Measurements from ENCODE around the gene GRIK5. TPM values are rescaled to one million over a fixed set of nuclear protein-coding genes. Genes with fewer than 3 reads are reported as not detected.

Gene GRIK5
- total RNA-seq, 1 experiment from 2014 or later, result 43.1 TPM

GRCh38 chr19:42045575-42045974 lies 24.4 kb downstream of the GRIK5 start:
- Histone ChIP-seq H3K56ac (ENCODE audit: insufficient read length, low read depth, low read length) (no peak overlapping the region), H3K79me1 (ENCODE audit: insufficient read depth, low read depth, low read length, poor library complexity, severe bottlenecking) (no peaks in the 10 kb centered on the region), H3K23ac (ENCODE audit: insufficient read length, low read depth, low read length) (no peak overlapping the region), H3K18ac (ENCODE audit: insufficient read length, low read depth, low read length) (no peak overlapping the region), H3K9me3 (ENCODE audit: control insufficient read depth, low read depth, low read length) (no peaks in the 10 kb centered on the region), H3K4ac (ENCODE audit: low read depth, low read length) (no peak overlapping the region), H3K14ac (ENCODE audit: insufficient read depth, low read length) (no peak overlapping the region), H2BK120ac (ENCODE audit: low read depth, low read length, poor library complexity, severe bottlenecking) (no peak overlapping the region), H2BK20ac (ENCODE audit: low read depth, low read length, poor library complexity, severe bottlenecking) (no peak overlapping the region), H3K4me2 (ENCODE audit: insufficient read depth, insufficient read length, low read length) (no peak overlapping the region), H3K27ac (ENCODE audit: insufficient read length, low read depth, low read length) (no peak overlapping the region), H4K5ac (ENCODE audit: insufficient read length, low read depth, low read length) (no peak overlapping the region), H3K79me2 (ENCODE audit: insufficient read depth, low read length) (no peaks in the 10 kb centered on the region), H4K8ac (replicated peaks; ENCODE audit: insufficient read length, low read depth, low read length) (no peak overlapping the region), H2BK5ac (ENCODE audit: insufficient read length, low read length) (no peak overlapping the region), H2BK12ac (ENCODE audit: insufficient read length, low read depth, low read length) (no peak overlapping the region), H3K9ac (ENCODE audit: extremely low read depth, insufficient read length, low read length) (no peak overlapping the region), H4K91ac (ENCODE audit: insufficient read length, low read depth, low read length) (no peak overlapping the region), H3K27me3 (ENCODE audit: insufficient read depth, low read length) (no peaks in the 10 kb centered on the region), H3K23me2 (ENCODE audit: insufficient read length, low read depth, low read length, poor library complexity, severe bottlenecking) (no peaks in the 10 kb centered on the region), H3K4me1 (ENCODE audit: insufficient read depth, low read length) (no peaks in the 10 kb centered on the region), H4K20me1 (ENCODE audit: control insufficient read depth, insufficient read depth, insufficient read length) (no peaks in the 10 kb centered on the region), H2BK15ac (ENCODE audit: low read depth, low read length) (no peak overlapping the region), H3T11ph (ENCODE audit: low read length) (no peak overlapping the region), H2AFZ (ENCODE audit: low read length) (no peak overlapping the region), H2AK5ac (ENCODE audit: insufficient read length, low read length) (no peak overlapping the region)
- WGBS (ENCODE audit: extremely low coverage, insufficient read length, low lambda C conversion rate), result no CpG with 5 or more reads among the region's 7 CpGs
- Mint-ChIP-seq H3K27me3 (ENCODE audit: low read depth) (no peaks in the 10 kb centered on the region), H3K9me3 (no peaks in the 10 kb centered on the region), H3K4me1 (no peaks in the 10 kb centered on the region), H3K27ac (0 out of 7 replicates have a peak overlapping the region, but pooled peaks of 1 of the 3 experiments have one; percentile 36), H3K36me3 (ENCODE audit: insufficient read depth in 1 of 3, low read depth in 3 of 3) (peaks cover 23 to 67% (median 66%) of the 10 kb centered on the region in 3 experiments; a peak in 6 of 7 replicates), H3K4me3 (no peak overlapping the region)
- TF ChIP-seq CTCF (conservative IDR thresholded peaks at IDR 0.05), result no peak
- no peak for DNase-seq

Data from H9 (cell line).